ENCODE data around the gene APMAP.
A peak's percentile ranks its signal among the peaks of the same experiment; 100 is the strongest.
"Not testable (repeated sequence)": the region's sequence is repeated elsewhere in the genome, so short reads cannot be mapped to it uniquely, and the experiment has no call there.

The APMAP gene

GRCh38 chr20:24929867-24930723 is 62.5 kb downstream of the APMAP start:
- DNase-seq: not testable (repeated sequence)

GRCh38 chr20:24929259-24929658 is 63.3 kb downstream of the APMAP start:
- DNase-seq: not testable (repeated sequence)

- DNase-seq: not testable (repeated sequence)
Measured at GRCh38 chr20:24920706-24921105, 71.8 kb downstream of the APMAP start.

GRCh38 chr20:24919665-24920064 is 72.9 kb downstream of the APMAP start:
- not testable (repeated sequence) for DNase-seq

GRCh38 chr20:24918579-24919566 is 73.7 kb downstream of the APMAP start:
- no peak for DNase-seq

- peak; percentile 4 to 6 for DNase-seq
Measured at GRCh38 chr20:24917797-24918578, 74.6 kb downstream of the APMAP start.

- DNase-seq: no peak
Measured at GRCh38 chr20:24917056-24917455, 75.5 kb downstream of the APMAP start.

- DNase-seq: no peak
Measured at GRCh38 chr20:24916412-24916811, 76.1 kb downstream of the APMAP start.

GRCh38 chr20:24915892-24916291 is 76.7 kb downstream of the APMAP start:
- no peak for DNase-seq

- DNase-seq: no peak
Measured at GRCh38 chr20:24915440-24915839, 77.1 kb downstream of the APMAP start.

GRCh38 chr20:24914388-24915241 is 77.9 kb downstream of the APMAP start:
- DNase-seq: no peak

- no peak for DNase-seq
Measured at GRCh38 chr20:24913076-24913628, 79.4 kb downstream of the APMAP start.
